Trophoblast cell (in vitro differentiated cells and primary cell): ENCODE data around the gene BET1.

Experiments
- DNase-seq, 2 donors: peaks; one replicate each; pipeline ENCODE4 v3.0.0-alpha.2; 2016
- H2AFZ ChIP-seq: 2 replicates; pipeline ENCODE4 v1.6.1; 2013; ENCODE audit warnings: low read length, moderate library complexity, mild to moderate bottlenecking; ENCODE audit not compliant: insufficient read depth, poor library complexity
- H2AK5ac ChIP-seq: 2 replicates; pipeline ENCODE4 v1.6.1; 2013; ENCODE audit warnings: mild to moderate bottlenecking, low read length
- H2BK120ac ChIP-seq: 2 replicates; pipeline ENCODE4 v1.6.1; 2013; ENCODE audit warnings: low read length, mild to moderate bottlenecking, moderate library complexity; ENCODE audit not compliant: insufficient read depth, poor library complexity
- H2BK12ac ChIP-seq: 2 replicates; pipeline ENCODE4 v1.6.1; 2013; ENCODE audit warnings: mild to moderate bottlenecking, low read length, moderate library complexity
- H2BK5ac ChIP-seq: 2 replicates; pipeline ENCODE4 v1.6.1; 2013; ENCODE audit warnings: low read length, low read depth, moderate library complexity, mild to moderate bottlenecking; ENCODE audit not compliant: poor library complexity
- H3K14ac ChIP-seq: 2 replicates; pipeline ENCODE4 v1.6.1; 2013; ENCODE audit warnings: mild to moderate bottlenecking, low read length
- H3K18ac ChIP-seq: 2 replicates; pipeline ENCODE4 v1.6.1; 2013; ENCODE audit warnings: mild to moderate bottlenecking, low read length
- H3K23ac ChIP-seq: 2 replicates; pipeline ENCODE4 v1.6.1; 2013; ENCODE audit warnings: low read length
- H3K27ac ChIP-seq: 2 replicates; pipeline ENCODE4 v1.5.1; 2013; ENCODE audit warnings: low read depth, mild to moderate bottlenecking, inconsistent platforms, low read length, moderate library complexity
- H3K27me3 ChIP-seq: 2 replicates; pipeline ENCODE4 v1.6.1; 2013; ENCODE audit warnings: inconsistent platforms, mild to moderate bottlenecking, low read length, moderate library complexity; ENCODE audit not compliant: insufficient read depth
- H3K36me3 ChIP-seq, 2 experiments: 1 replicate in 1 of 2; 2 replicates in 1 of 2; pipeline ENCODE4 v1.6.1; 2013; ENCODE audit warnings: low read length in 2 of 2, mild to moderate bottlenecking in 2 of 2, moderate library complexity in 1 of 2; ENCODE audit not compliant: insufficient read depth in 2 of 2, control insufficient read depth in 1 of 2
- H3K4ac ChIP-seq: 2 replicates; pipeline ENCODE4 v1.6.1; 2013; ENCODE audit warnings: low read depth, mild to moderate bottlenecking, low read length, moderate library complexity
- H3K4me1 ChIP-seq, 2 experiments: 1 replicate in 1 of 2; 2 replicates in 1 of 2; pipeline ENCODE4 v1.6.1; 2013; ENCODE audit warnings: low read length in 2 of 2, mild to moderate bottlenecking in 2 of 2, moderate library complexity in 1 of 2; ENCODE audit not compliant: insufficient read depth in 2 of 2, control insufficient read depth in 1 of 2
- H3K4me2 ChIP-seq: 2 replicates; pipeline ENCODE4 v1.6.1; 2013; ENCODE audit warnings: inconsistent platforms, mild to moderate bottlenecking, low read length, moderate library complexity
- H3K4me3 ChIP-seq: 2 replicates; pipeline ENCODE4 v1.5.1; 2013; ENCODE audit warnings: mild to moderate bottlenecking, low read depth, low read length, inconsistent platforms
- H3K79me1 ChIP-seq: one replicate; pipeline ENCODE4 v1.6.1; 2013; ENCODE audit warnings: low read length
- H3K79me2 ChIP-seq: 2 replicates; pipeline ENCODE4 v1.6.1; 2013; ENCODE audit warnings: low read length, mild to moderate bottlenecking; ENCODE audit not compliant: control insufficient read depth, insufficient read depth, poor library complexity
- H3K9ac ChIP-seq: 2 replicates; pipeline ENCODE4 v1.6.1; 2013; ENCODE audit warnings: mild to moderate bottlenecking, low read length
- H3K9me3 ChIP-seq: 2 replicates; pipeline ENCODE4 v1.6.1; 2013; ENCODE audit warnings: low read depth, mild to moderate bottlenecking, control low read depth, inconsistent platforms, low read length; ENCODE audit not compliant: insufficient read depth
- H4K12ac ChIP-seq: 2 replicates; pipeline ENCODE4 v1.6.1; 2013; ENCODE audit warnings: low read depth, mild to moderate bottlenecking, low read length, moderate library complexity
- H4K8ac ChIP-seq: 2 replicates; pipeline ENCODE4 v1.6.1; 2013; ENCODE audit warnings: low read depth, mild to moderate bottlenecking, low read length, moderate library complexity
- H4K91ac ChIP-seq: one replicate; pipeline ENCODE4 v1.6.1; 2013; ENCODE audit warnings: low read depth, mild to moderate bottlenecking, low read length, moderate library complexity
- WGBS: extraction: QIAGEN DNeasy Blood & Tissue Kit; methylation state at CpG from one replicate; pipeline ENCODE4 v1.1.7; 2013; ENCODE audit warnings: missing lambda C conversion rate; ENCODE audit not compliant: insufficient read length, insufficient coverage; ENCODE audit errors: extremely low coverage; 5-methylcytosine and 5-hydroxymethylcytosine counted together

BET1 gene

DNA sequence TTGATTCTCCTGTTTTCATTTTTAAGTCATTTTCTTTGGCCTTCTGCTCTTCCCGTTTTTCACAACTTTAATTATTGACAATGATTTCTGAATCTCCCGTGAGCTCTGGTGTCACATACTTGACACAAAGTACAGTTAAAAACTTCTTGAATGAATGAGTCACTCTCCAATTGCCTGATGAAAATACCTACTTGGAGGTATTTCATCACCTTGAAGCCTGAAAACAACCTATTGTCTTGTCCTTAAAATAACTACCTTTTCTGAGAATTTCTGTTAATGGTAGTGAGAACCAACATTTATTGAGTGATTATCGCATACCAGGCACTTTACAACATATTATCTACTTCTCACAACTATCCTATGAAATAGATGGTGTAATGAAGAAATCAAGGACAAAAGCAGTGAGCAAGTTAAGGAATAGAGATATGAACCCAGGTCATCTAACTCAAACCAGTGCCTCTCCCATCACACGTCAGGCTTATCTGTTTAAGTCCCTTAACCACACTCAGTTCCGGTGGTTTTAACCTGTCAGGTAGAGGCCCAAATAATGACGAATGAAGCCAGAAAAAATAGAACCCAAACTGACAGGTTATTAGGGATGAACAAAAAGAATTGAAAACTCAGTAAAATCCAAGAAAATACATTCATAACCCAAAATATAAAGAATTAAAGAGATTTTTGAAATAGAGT is 11.6 kb downstream of the BET1 start:
- Histone ChIP-seq H4K12ac (no peak overlapping the region), H3K14ac (no peak overlapping the region), H3K4me2 (no peak overlapping the region), H3K23ac (no peak overlapping the region), H3K36me3 (peaks cover 0 to 2% of the 10 kb centered on the region in 2 experiments), H3K27me3 (no peaks in the 10 kb centered on the region), H2BK12ac (no peak overlapping the region), H3K79me2 (no peaks in the 10 kb centered on the region), H3K79me1 (no peaks in the 10 kb centered on the region), H3K27ac (no peak overlapping the region), H4K91ac (no peak overlapping the region), H3K9ac (no peak overlapping the region), H2BK5ac (no peak overlapping the region), H3K18ac (no peak overlapping the region), H3K4me3 (no peak overlapping the region), H3K4ac (no peak overlapping the region), H3K9me3 (no peaks in the 10 kb centered on the region), H2AFZ (no peak overlapping the region), H4K8ac (no peak overlapping the region), H2BK120ac (no peak overlapping the region), H2AK5ac (no peak overlapping the region), H3K4me1 (no peaks in the 10 kb centered on the region)
- peak in 1 of 2 donors; percentile 40 for DNase-seq
- no CpG with 5 or more reads among the region's 6 CpGs for WGBS

DNA sequence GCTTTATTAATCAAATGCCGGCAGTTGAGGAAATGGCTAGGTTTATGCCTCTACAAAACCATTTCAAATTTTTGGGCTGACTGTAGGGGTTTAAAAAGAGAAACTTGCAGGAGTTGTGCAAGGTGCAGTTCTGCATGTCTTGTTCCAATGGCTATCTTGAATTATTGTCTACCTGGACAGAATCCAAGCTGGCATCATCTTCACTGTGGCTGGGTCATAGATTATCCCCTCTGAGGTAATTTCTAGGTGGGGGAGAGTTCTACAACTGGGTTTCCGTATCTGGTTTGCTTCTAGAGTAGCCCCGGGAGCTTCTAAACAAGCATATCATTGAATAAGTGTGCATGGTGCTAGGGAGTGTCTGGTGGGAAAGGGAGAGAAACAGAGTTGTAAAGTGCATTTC is 16.9 kb downstream of the BET1 start:
- no peak overlapping the region for H4K12ac ChIP-seq
- no peak overlapping the region for H4K8ac ChIP-seq
- no peak overlapping the region for H3K18ac ChIP-seq
- H3K4me3 ChIP-seq, result no peak overlapping the region
- no peak overlapping the region for H2BK12ac ChIP-seq
- no peak overlapping the region for H3K23ac ChIP-seq
- peaks cover 0 to 2% of the 10 kb centered on the region in 2 experiments for H3K36me3 ChIP-seq
- no peaks in the 10 kb centered on the region for H3K9me3 ChIP-seq
- WGBS, result no CpG with 5 or more reads among the region's 3 CpGs
- H3K79me1 ChIP-seq, result no peaks in the 10 kb centered on the region
- H2AK5ac ChIP-seq, result no peak overlapping the region
- no peak overlapping the region for H4K91ac ChIP-seq
- H2BK5ac ChIP-seq, result no peak overlapping the region
- no peaks in the 10 kb centered on the region for H3K4me1 ChIP-seq
- no peak overlapping the region for H2BK120ac ChIP-seq
- H3K9ac ChIP-seq, result no peak overlapping the region
- no peak overlapping the region for H3K4ac ChIP-seq
- H2AFZ ChIP-seq, result no peak overlapping the region
- no peaks in the 10 kb centered on the region for H3K79me2 ChIP-seq
- H3K27me3 ChIP-seq, result no peaks in the 10 kb centered on the region
- no peak overlapping the region for H3K14ac ChIP-seq
- no peak overlapping the region for H3K4me2 ChIP-seq
- no peak overlapping the region for H3K27ac ChIP-seq
- DNase-seq, result no peak

DNA sequence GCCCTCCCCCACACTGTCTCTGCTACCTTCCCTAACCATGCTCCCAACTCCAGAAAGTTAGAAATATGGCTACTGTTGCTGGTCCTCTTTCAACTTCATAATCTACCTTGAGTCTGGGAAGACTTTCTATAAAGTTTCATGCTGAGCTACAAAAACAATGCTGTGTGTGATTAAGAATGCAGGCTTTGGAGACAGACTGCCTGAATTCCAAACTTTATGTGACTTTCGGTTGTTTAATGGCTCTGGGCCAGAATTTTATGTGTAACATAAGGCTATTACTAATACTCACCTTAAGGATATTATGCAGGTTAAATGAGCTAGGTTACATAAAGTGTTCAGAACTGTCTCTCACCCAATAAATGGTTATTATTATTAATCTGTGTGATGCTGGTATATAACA is 19.1 kb downstream of the BET1 start:
- Histone ChIP-seq H3K79me2 (no peaks in the 10 kb centered on the region), H3K27ac (no peak overlapping the region), H3K4ac (no peak overlapping the region), H3K36me3 (no peaks in the 10 kb centered on the region), H3K9ac (no peak overlapping the region), H3K4me1 (no peaks in the 10 kb centered on the region), H3K23ac (no peak overlapping the region), H3K4me3 (no peak overlapping the region), H2AK5ac (no peak overlapping the region), H3K27me3 (no peaks in the 10 kb centered on the region), H3K18ac (no peak overlapping the region), H4K91ac (no peak overlapping the region), H4K12ac (no peak overlapping the region), H3K4me2 (no peak overlapping the region), H2BK12ac (no peak overlapping the region), H2BK120ac (no peak overlapping the region), H4K8ac (no peak overlapping the region), H2AFZ (no peak overlapping the region), H3K79me1 (no peaks in the 10 kb centered on the region), H3K14ac (no peak overlapping the region), H2BK5ac (no peak overlapping the region), H3K9me3 (peaks cover 2% of the 10 kb centered on the region)
- no peak for DNase-seq
- WGBS, result no CpG with 5 or more reads among the region's 1 CpG

DNA sequence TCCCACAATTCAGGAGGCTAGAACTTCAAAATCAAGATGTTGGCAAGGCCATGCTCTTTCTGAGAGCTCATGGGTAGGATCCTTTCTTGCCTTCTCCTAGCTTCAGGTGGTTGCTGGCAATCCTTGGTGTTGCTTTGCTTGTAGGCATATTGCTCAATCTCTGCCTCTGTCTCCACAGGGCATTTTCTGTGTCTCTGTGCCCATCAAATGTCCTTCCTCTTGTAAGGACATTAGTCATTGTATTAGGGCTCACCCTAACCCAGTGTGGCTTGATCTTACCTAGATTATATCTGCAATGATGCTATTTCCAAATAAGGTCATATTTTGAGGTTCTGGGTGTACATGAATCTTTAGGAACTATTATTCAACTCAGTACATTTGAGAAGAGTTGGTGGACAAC is 20.1 kb downstream of the BET1 start:
- H3K4me3 ChIP-seq, result no peak overlapping the region
- H3K27me3 ChIP-seq, result no peaks in the 10 kb centered on the region
- no peak for DNase-seq
- no peaks in the 10 kb centered on the region for H3K79me2 ChIP-seq
- no peaks in the 10 kb centered on the region for H3K4me1 ChIP-seq
- H3K79me1 ChIP-seq, result no peaks in the 10 kb centered on the region
- no peak overlapping the region for H3K18ac ChIP-seq
- no peak overlapping the region for H3K14ac ChIP-seq
- H2BK12ac ChIP-seq, result no peak overlapping the region
- no peak overlapping the region for H3K9ac ChIP-seq
- no peak overlapping the region for H3K4ac ChIP-seq
- H4K8ac ChIP-seq, result no peak overlapping the region
- H3K23ac ChIP-seq, result no peak overlapping the region
- no peak overlapping the region for H3K27ac ChIP-seq
- no peak overlapping the region for H2AFZ ChIP-seq
- H2BK5ac ChIP-seq, result no peak overlapping the region
- no peak overlapping the region for H2AK5ac ChIP-seq
- H2BK120ac ChIP-seq, result no peak overlapping the region
- H3K9me3 ChIP-seq, result peaks cover 2% of the 10 kb centered on the region
- no peak overlapping the region for H4K91ac ChIP-seq
- H3K36me3 ChIP-seq, result no peaks in the 10 kb centered on the region
- no peak overlapping the region for H3K4me2 ChIP-seq
- no peak overlapping the region for H4K12ac ChIP-seq
